ENCODE measurements around the gene GNB1L. TPM values are rescaled to one million over a fixed set of nuclear protein-coding genes. Genes with fewer than 3 reads are reported as not detected.

GNB1L gene
- total RNA-seq, 1 experiment from 2014 or later = 12.2 TPM

DNA sequence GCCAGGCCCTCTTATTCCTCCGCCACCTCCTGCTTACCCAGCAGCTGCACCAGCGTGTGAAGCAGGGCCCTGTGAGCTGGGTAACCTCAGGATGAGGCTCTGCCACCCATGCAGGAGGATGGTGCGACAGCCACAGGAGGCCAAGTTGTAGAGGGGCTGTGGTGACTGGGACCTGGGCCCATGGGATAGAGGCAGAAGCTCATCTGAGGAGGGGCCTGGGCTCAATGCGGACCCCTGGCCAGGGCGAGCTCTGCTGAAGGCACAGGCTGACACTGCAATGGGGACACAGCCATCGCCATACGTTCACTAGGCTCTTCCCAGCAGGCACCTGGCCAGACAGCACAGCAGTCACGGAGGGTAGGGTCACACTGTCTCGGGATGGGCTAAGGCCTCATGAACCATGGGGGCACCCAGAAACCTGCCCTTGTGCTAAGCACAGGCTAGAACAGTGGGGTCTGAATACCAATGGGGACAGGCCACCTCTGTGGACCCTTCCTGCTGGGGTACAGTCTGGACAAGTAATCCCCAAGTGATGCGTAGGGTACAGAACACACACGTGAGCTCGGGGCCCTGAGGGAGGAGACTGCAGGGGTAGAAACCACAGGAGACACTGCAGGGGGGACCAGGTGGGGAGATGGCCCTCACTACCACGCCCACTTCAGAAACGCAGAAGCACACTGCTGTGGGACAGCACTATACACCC is 35.3 kb downstream of the GNB1L start:
- in situ Hi-C loops (cut with HindIII; ENCODE audit: low pct_unique_long_range_greater_than_20kb, low sequenced_read_pairs) (no loop called here), intact Hi-C loops (cut with micrococcal nuclease; ENCODE audit: unreplicated experiment) (no loop called here)
- TF ChIP-seq SIN3A (IDR thresholded peaks at IDR 0.05; ENCODE audit: borderline replicate concordance, insufficient read depth, low read depth, low read length) (no peak), TCF7L2 (IDR thresholded peaks at IDR 0.05; ENCODE audit: low read depth, low read length) (no peak), REST (IDR thresholded peaks at IDR 0.05; ENCODE audit: insufficient read depth in 1 of 2, low read depth in 2 of 2, low read length in 1 of 2) (no peak), POLR2AphosphoS5 (IDR thresholded peaks at IDR 0.05; ENCODE audit: low read depth, low read length) (no peak)
- TF ChIP-seq, protein P1, sequence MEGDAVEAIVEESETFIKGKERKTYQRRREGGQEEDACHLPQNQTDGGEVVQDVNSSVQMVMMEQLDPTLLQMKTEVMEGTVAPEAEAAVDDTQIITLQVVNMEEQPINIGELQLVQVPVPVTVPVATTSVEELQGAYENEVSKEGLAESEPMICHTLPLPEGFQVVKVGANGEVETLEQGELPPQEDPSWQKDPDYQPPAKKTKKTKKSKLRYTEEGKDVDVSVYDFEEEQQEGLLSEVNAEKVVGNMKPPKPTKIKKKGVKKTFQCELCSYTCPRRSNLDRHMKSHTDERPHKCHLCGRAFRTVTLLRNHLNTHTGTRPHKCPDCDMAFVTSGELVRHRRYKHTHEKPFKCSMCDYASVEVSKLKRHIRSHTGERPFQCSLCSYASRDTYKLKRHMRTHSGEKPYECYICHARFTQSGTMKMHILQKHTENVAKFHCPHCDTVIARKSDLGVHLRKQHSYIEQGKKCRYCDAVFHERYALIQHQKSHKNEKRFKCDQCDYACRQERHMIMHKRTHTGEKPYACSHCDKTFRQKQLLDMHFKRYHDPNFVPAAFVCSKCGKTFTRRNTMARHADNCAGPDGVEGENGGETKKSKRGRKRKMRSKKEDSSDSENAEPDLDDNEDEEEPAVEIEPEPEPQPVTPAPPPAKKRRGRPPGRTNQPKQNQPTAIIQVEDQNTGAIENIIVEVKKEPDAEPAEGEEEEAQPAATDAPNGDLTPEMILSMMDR (IDR thresholded peaks at IDR 0.05) = no peak
- no peak overlapping the region for H3K4me3 ChIP-seq (ENCODE audit: low read depth in 2 of 2, low read length in 2 of 2)
- ATAC-seq = no peak
- CTCF ChIA-PET = no interaction called here
- no peak overlapping the region for H3K27ac ChIP-seq (ENCODE audit: low read length)
- no peaks in the 10 kb centered on the region for H3K9me3 ChIP-seq (ENCODE audit: control insufficient read depth, insufficient read depth, low read depth, low read length)
- no TSS peak for BruUV-seq (replicated peaks)
- POLR2A ChIA-PET = no interaction called here
- no peaks in the 10 kb centered on the region for H3K4me1 ChIP-seq (ENCODE audit: control insufficient read depth, insufficient read depth, low read length)
- no peaks in the 10 kb centered on the region for H3K36me3 ChIP-seq (ENCODE audit: control insufficient read depth, insufficient read depth, low read length)
- no peaks in the 10 kb centered on the region for H3K27me3 ChIP-seq (ENCODE audit: control insufficient read depth, insufficient read depth, low read length)
- DNase-seq (ENCODE audit: low read depth, low spot score) = no peak

DNA sequence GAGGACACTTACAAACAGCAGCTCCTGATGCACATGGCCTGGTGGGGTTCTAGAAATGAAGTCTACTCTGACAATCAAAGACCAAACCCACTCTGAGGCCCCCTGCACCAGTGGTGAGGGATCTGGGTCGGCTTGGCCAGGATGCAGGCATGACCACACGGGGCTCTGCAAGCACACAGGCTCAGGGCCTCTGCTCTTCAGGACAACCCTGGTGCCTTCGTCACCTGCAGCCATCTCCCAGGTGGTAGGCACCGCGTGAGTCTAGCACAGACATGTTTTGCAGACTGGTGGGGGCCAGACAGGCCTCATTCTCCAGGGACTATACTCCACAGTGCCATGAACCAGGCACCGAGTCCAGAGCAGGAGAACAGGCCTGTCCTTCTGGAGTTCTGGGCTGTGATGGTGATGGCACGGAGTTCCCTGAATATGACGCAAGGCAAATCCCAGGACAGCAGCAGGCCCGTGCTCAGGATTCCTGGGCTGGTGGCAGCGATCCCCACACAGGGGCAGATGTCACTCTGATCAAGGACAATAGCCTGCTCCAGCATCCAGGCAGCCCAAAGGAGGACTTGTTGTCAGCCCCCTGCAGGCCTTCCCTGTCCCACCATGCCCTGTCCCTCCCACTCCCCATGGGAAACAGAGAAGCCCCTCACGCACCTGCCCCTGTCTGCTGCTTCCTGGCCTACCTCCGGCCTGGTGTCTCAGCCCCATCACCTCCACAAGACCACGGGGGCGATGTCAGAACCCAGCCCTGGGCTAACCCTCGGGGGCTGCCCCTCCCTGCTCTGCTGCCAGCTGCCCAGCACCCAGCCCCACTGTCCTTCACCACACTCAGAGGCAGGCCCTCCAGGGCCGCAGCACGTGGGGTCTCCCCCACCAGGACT is 36.1 kb downstream of the GNB1L start:
- POLR2A ChIA-PET = no interaction called here

More for the DNA sequence above, 36.1 kb downstream of the GNB1L start:
- TF ChIP-seq POLR2AphosphoS5 (IDR thresholded peaks at IDR 0.05; ENCODE audit: low read depth, low read length) (no peak), SIN3A (IDR thresholded peaks at IDR 0.05; ENCODE audit: borderline replicate concordance, insufficient read depth, low read depth, low read length) (no peak), REST (IDR thresholded peaks at IDR 0.05; ENCODE audit: insufficient read depth in 1 of 2, low read depth in 2 of 2, low read length in 1 of 2) (no peak), TCF7L2 (IDR thresholded peaks at IDR 0.05; ENCODE audit: low read depth, low read length) (no peak)
- TF ChIP-seq, protein P1 (IDR thresholded peaks at IDR 0.05) = no peak
- no peaks in the 10 kb centered on the region for H3K27me3 ChIP-seq (ENCODE audit: control insufficient read depth, insufficient read depth, low read length)
- BruUV-seq (replicated peaks) = no TSS peak
- in situ Hi-C loops (cut with HindIII; ENCODE audit: low pct_unique_long_range_greater_than_20kb, low sequenced_read_pairs) (no loop called here), intact Hi-C loops (cut with micrococcal nuclease; ENCODE audit: unreplicated experiment) (no loop called here)
- H3K4me3 ChIP-seq (ENCODE audit: low read depth in 2 of 2, low read length in 2 of 2) = no peak overlapping the region
- ATAC-seq = no peak
- no peak overlapping the region for H3K27ac ChIP-seq (ENCODE audit: low read length)
- no peaks in the 10 kb centered on the region for H3K9me3 ChIP-seq (ENCODE audit: control insufficient read depth, insufficient read depth, low read depth, low read length)
- no peaks in the 10 kb centered on the region for H3K36me3 ChIP-seq (ENCODE audit: control insufficient read depth, insufficient read depth, low read length)
- no peaks in the 10 kb centered on the region for H3K4me1 ChIP-seq (ENCODE audit: control insufficient read depth, insufficient read depth, low read length)
- DNase-seq (ENCODE audit: low read depth, low spot score) = no peak
- CTCF ChIA-PET = no interaction called here

Measured in Panc1 (cell line).